ENCODE data around the gene YBEY. TPM values are rescaled to one million over a fixed set of nuclear protein-coding genes. Genes with fewer than 3 reads are reported as not detected.

Gene YBEY
- total and polyA plus RNA-seq, 2 of the 13 experiments (the other 11 are each of a cell fraction or from before 2014, with no cell fraction given) = 6.5 to 8.9 TPM

DNA sequence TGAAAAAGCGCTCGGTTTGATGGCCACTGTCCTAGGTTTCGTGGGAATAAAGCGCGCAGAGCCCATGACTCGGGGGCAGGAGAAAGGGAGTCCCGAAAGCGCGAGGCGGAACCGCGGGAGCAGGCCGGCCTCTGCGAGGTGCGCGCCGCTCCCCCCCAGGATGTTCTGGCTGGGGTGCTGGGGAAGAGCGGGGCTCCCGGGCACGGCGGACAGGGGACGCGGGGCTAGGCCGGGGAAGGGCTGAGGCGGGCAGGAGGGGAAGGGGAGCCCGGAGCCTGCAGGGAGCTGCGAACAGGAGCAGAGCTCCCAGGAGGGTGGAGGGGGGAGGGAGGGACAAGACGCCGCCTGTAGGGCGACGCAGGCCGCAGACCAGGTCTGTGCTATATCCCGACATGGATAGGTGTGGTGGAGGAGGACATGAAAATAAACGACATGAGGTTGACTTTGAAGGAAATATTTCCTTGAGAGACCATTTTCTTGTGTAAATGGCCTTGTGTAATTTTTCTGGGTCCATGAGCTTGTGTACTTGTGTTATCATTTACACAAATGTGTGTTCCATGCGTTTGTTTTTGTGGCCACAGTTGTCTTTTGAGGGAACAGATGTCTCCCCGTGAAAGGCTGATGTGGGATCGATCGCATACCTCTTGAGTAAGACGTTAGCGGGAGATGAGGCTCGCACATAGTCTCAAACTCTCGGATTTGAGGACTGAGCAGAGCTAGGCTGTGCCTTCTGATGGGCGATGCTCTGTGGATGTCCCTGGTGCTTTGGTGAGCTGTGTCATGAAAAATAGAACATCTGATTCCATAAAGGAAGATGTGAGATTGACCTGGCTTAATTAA, 39.2 kb downstream of the YBEY start (continued):
- TF ChIP-seq, protein P1, sequence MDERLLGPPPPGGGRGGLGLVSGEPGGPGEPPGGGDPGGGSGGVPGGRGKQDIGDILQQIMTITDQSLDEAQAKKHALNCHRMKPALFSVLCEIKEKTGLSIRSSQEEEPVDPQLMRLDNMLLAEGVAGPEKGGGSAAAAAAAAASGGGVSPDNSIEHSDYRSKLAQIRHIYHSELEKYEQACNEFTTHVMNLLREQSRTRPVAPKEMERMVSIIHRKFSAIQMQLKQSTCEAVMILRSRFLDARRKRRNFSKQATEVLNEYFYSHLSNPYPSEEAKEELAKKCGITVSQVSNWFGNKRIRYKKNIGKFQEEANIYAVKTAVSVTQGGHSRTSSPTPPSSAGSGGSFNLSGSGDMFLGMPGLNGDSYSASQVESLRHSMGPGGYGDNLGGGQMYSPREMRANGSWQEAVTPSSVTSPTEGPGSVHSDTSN (CRISPR knock-in tag; IDR thresholded peaks at IDR 0.05) = no peak
- no peak for TF ChIP-seq ZNF329 (CRISPR knock-in tag; IDR thresholded peaks at IDR 0.05; ENCODE audit: low read depth)
- no peak for TF ChIP-seq KAT8 (CRISPR knock-in tag; IDR thresholded peaks at IDR 0.05)
- TF ChIP-seq ZNF841 (CRISPR knock-in tag; IDR thresholded peaks at IDR 0.05; ENCODE audit: borderline replicate concordance) = no peak
- no peak for TF ChIP-seq CBX5 (CRISPR knock-in tag; IDR thresholded peaks at IDR 0.05; ENCODE audit: borderline replicate concordance)
- TF ChIP-seq ZNF7 (CRISPR knock-in tag; IDR thresholded peaks at IDR 0.05) = no peak
- TF ChIP-seq, protein P2, sequence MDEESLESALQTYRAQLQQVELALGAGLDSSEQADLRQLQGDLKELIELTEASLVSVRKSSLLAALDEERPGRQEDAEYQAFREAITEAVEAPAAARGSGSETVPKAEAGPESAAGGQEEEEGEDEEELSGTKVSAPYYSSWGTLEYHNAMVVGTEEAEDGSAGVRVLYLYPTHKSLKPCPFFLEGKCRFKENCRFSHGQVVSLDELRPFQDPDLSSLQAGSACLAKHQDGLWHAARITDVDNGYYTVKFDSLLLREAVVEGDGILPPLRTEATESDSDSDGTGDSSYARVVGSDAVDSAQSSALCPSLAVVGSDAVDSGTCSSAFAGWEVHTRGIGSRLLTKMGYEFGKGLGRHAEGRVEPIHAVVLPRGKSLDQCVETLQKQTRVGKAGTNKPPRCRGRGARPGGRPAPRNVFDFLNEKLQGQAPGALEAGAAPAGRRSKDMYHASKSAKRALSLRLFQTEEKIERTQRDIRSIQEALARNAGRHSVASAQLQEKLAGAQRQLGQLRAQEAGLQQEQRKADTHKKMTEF (CRISPR knock-in tag; IDR thresholded peaks at IDR 0.05) = no peak
- TF ChIP-seq, protein P3, sequence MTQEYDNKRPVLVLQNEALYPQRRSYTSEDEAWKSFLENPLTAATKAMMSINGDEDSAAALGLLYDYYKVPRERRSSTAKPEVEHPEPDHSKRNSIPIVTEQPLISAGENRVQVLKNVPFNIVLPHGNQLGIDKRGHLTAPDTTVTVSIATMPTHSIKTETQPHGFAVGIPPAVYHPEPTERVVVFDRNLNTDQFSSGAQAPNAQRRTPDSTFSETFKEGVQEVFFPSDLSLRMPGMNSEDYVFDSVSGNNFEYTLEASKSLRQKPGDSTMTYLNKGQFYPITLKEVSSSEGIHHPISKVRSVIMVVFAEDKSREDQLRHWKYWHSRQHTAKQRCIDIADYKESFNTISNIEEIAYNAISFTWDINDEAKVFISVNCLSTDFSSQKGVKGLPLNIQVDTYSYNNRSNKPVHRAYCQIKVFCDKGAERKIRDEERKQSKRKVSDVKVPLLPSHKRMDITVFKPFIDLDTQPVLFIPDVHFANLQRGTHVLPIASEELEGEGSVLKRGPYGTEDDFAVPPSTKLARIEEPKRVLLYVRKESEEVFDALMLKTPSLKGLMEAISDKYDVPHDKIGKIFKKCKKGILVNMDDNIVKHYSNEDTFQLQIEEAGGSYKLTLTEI (CRISPR knock-in tag; conservative IDR thresholded peaks at IDR 0.05) = no peak
- no peak for TF ChIP-seq FOXK1 (CRISPR knock-in tag; IDR thresholded peaks at IDR 0.05; ENCODE audit: borderline replicate concordance, low read depth)
- TF ChIP-seq MYC (CRISPR knock-in tag; IDR thresholded peaks at IDR 0.05; ENCODE audit: borderline replicate concordance) = peak; percentile 37; the same call in 1 of the 2 replicates
- TF ChIP-seq, protein P4, sequence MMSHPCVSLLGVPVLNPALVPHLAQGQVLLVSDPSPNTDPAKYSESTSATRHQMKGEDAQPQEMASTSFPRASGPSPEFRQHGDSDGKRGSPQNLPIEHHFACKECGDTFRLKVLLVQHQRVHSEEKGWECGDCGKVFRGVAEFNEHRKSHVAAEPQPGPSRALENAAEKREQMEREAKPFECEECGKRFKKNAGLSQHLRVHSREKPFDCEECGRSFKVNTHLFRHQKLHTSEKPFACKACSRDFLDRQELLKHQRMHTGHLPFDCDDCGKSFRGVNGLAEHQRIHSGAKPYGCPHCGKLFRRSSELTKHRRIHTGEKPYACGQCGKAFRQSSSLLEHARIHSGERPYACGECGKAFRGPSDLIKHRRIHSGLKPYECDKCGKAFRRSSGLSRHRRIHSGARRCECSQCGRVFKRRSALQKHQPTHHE (CRISPR knock-in tag; IDR thresholded peaks at IDR 0.05; ENCODE audit: borderline replicate concordance) = no peak
- no peak for TF ChIP-seq RAD21 (CRISPR knock-in tag; IDR thresholded peaks at IDR 0.05)
- TF ChIP-seq ASH2L (IDR thresholded peaks at IDR 0.05; ENCODE audit: insufficient read length, low read depth, low read length) = peak; percentile 14
- peak; percentile 68; the same call in 1 of the 2 replicates for TF ChIP-seq HOXA5 (CRISPR knock-in tag; IDR thresholded peaks at IDR 0.05)
- no peak for TF ChIP-seq JDP2 (CRISPR knock-in tag; IDR thresholded peaks at IDR 0.05; ENCODE audit: borderline replicate concordance)
- TF ChIP-seq ZNF883 (CRISPR knock-in tag; IDR thresholded peaks at IDR 0.05; ENCODE audit: not compliant biosample characterization) = no peak
- TF ChIP-seq, protein P5, sequence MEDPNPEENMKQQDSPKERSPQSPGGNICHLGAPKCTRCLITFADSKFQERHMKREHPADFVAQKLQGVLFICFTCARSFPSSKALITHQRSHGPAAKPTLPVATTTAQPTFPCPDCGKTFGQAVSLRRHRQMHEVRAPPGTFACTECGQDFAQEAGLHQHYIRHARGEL (CRISPR knock-in tag; IDR thresholded peaks at IDR 0.05) = no peak
- 0 out of 2 replicates have a peak, but pooled peaks have one; percentile 55 for TF ChIP-seq ZC3H13 (CRISPR knock-in tag; IDR thresholded peaks at IDR 0.05)
- TF ChIP-seq ZSCAN12 (CRISPR knock-in tag; IDR thresholded peaks at IDR 0.05) = no peak
- no peak for TF ChIP-seq TBP (CRISPR knock-in tag; IDR thresholded peaks at IDR 0.05)
- TF ChIP-seq PAX8 (CRISPR knock-in tag; IDR thresholded peaks at IDR 0.05; ENCODE audit: borderline replicate concordance) = no peak
